IMR-90 (cell line): ENCODE measurements around the gene SNAP91. TPM values are rescaled to one million over a fixed set of nuclear protein-coding genes. Genes with fewer than 3 reads are reported as not detected.
A peak's percentile ranks its signal among the peaks of the same experiment; 100 is the strongest.

Experiments used
- ATAC-seq: fragments of 200-7000 bp; cut with Tn5 transposase; 2 replicates; pipeline ENCODE4 v1.9.1; 2020; ENCODE audit warnings: low read depth, mild to moderate bottlenecking, moderate library complexity
- BruUV-seq: library from RNA; stranded (reverse); fragments of 400-500 nt; replicated peaks from 2 replicates; lab custom pipeline; 2021; lab: Mats Ljungman, UMichigan
- CTCF ChIA-PET: fragments of 300-600 bp; formaldehyde crosslinking; extraction: SDS; loops from one replicate; lab custom pipeline; 2021; ENCODE audit warnings: antibody characterized with exemption; lab: Yijun Ruan, JAX
- POLR2A ChIA-PET: fragments of 300-600 bp; sonication (Branson Sonifier 250); formaldehyde crosslinking; loops from one replicate; lab custom pipeline; 2022; ENCODE audit warnings: antibody characterized with exemption; ENCODE audit not compliant: unreplicated experiment; lab: Charles Lee
- DNase-seq: peaks from one replicate; pipeline ENCODE4 v3.0.0; 2013
- H2AFZ ChIP-seq: replicated peaks from 2 replicates; pipeline ENCODE3; 2013; ENCODE audit warnings: low read length, mild to moderate bottlenecking; ENCODE audit not compliant: poor library complexity
- H2AK5ac ChIP-seq: 2 replicates; pipeline ENCODE4 v1.6.1; 2013; ENCODE audit warnings: low read depth, low read length, inconsistent platforms
- H2AK9ac ChIP-seq: replicated peaks from 2 replicates; pipeline ENCODE3; 2013; ENCODE audit warnings: mild to moderate bottlenecking, low read depth, low read length, moderate library complexity; ENCODE audit not compliant: poor library complexity
- H2BK120ac ChIP-seq: 2 replicates; pipeline ENCODE4 v1.6.1; 2013; ENCODE audit warnings: low read depth, low read length, inconsistent platforms
- H2BK15ac ChIP-seq: 3 replicates; pipeline ENCODE4 v1.6.1; 2013; ENCODE audit warnings: low read depth, low read length, inconsistent platforms
- H2BK20ac ChIP-seq: 2 replicates; pipeline ENCODE4 v1.6.1; 2013; ENCODE audit warnings: low read depth, mild to moderate bottlenecking, inconsistent platforms, low read length, moderate library complexity
- H2BK5ac ChIP-seq: 2 replicates; pipeline ENCODE4 v1.6.1; 2013; ENCODE audit warnings: mild to moderate bottlenecking, low read depth, low read length, inconsistent platforms; ENCODE audit not compliant: poor library complexity, severe bottlenecking
- H3K14ac ChIP-seq: replicated peaks from 2 replicates; pipeline ENCODE4 v1.6.1; 2013; ENCODE audit warnings: low read depth, low read length, inconsistent platforms
- H3K18ac ChIP-seq: 2 replicates; pipeline ENCODE4 v1.6.1; 2013; ENCODE audit warnings: low read depth, low read length, control low read depth
- H3K23ac ChIP-seq: 2 replicates; pipeline ENCODE4 v1.6.1; 2013; ENCODE audit warnings: low read depth, low read length, inconsistent platforms
- H3K27ac ChIP-seq: 2 replicates; pipeline ENCODE4 v1.5.1; 2013; ENCODE audit warnings: mild to moderate bottlenecking, control low read depth, low read length; ENCODE audit not compliant: insufficient read depth
- H3K27me3 ChIP-seq: 2 replicates; pipeline ENCODE4 v1.6.1; 2013; ENCODE audit warnings: low read length; ENCODE audit not compliant: control insufficient read depth, insufficient read depth
- H3K36me3 ChIP-seq: 2 replicates; pipeline ENCODE4 v1.6.1; 2013; ENCODE audit warnings: low read length, mixed read lengths; ENCODE audit not compliant: control insufficient read depth, insufficient read depth
- H3K4ac ChIP-seq: 2 replicates; pipeline ENCODE4 v1.6.1; 2013; ENCODE audit warnings: low read depth, low read length, inconsistent platforms
- H3K4me1 ChIP-seq: 2 replicates; pipeline ENCODE4 v1.6.1; 2013; ENCODE audit warnings: low read length, mixed read lengths; ENCODE audit not compliant: control insufficient read depth, insufficient read depth
- H3K4me2 ChIP-seq: 2 replicates; pipeline ENCODE4 v1.6.1; 2013; ENCODE audit warnings: low read depth, mild to moderate bottlenecking, control low read depth, low read length, moderate library complexity
- H3K4me3 ChIP-seq: 2 replicates; pipeline ENCODE4 v1.5.1; 2013; ENCODE audit warnings: low read depth, mild to moderate bottlenecking, control low read depth, low read length, moderate library complexity; ENCODE audit not compliant: insufficient read depth
- H3K56ac ChIP-seq: 2 replicates; pipeline ENCODE4 v1.6.1; 2013; ENCODE audit warnings: low read length, inconsistent platforms; ENCODE audit not compliant: insufficient read depth; ENCODE audit errors: extremely low read depth
- H3K79me1 ChIP-seq, 2 experiments: 2 replicates each; pipeline ENCODE4 v1.6.1; 2013; ENCODE audit warnings: low read length in 2 of 2, inconsistent platforms in 1 of 2, low read depth in 1 of 2
- H3K9ac ChIP-seq: 2 replicates; pipeline ENCODE4 v1.6.1; 2013; ENCODE audit warnings: low read depth, low read length, control low read depth
- H3K9me1 ChIP-seq: 2 replicates; pipeline ENCODE4 v1.6.1; 2013; ENCODE audit warnings: low read length, inconsistent platforms; ENCODE audit not compliant: insufficient read depth
- H3K9me3 ChIP-seq: 2 replicates; pipeline ENCODE4 v1.6.1; 2013; ENCODE audit warnings: low read length; ENCODE audit not compliant: control insufficient read depth, insufficient read depth
- H4K20me1 ChIP-seq: 2 replicates; pipeline ENCODE4 v1.6.1; 2013; ENCODE audit warnings: low read length, inconsistent platforms; ENCODE audit not compliant: insufficient read depth
- H4K5ac ChIP-seq: 2 replicates; pipeline ENCODE4 v1.6.1; 2013; ENCODE audit warnings: mild to moderate bottlenecking, low read depth, low read length, control low read depth
- H4K8ac ChIP-seq, 2 experiments: 2 replicates each; pipeline ENCODE4 v1.6.1; 2013; ENCODE audit warnings: low read depth in 2 of 2, low read length in 2 of 2, control low read depth in 1 of 2, inconsistent platforms in 1 of 2
- H4K91ac ChIP-seq: 2 replicates; pipeline ENCODE4 v1.6.1; 2013; ENCODE audit warnings: low read depth, low read length, inconsistent platforms; ENCODE audit not compliant: insufficient read depth
- BHLHE40 ChIP-seq: fragments of 150-350 bp; IDR thresholded peaks from 2 replicates; pipeline ENCODE4 v1.6.1; 2016; ENCODE audit warnings: mild to moderate bottlenecking, low read depth, low read length
- CHD1 ChIP-seq: IDR thresholded peaks from 2 replicates; pipeline ENCODE4 v1.6.1; 2012; ENCODE audit warnings: low read depth, low read length, improper control_type of control experiment
- CTCF ChIP-seq: conservative IDR thresholded peaks from 2 replicates; pipeline ENCODE4 v1.5.1; 2012; ENCODE audit warnings: mild to moderate bottlenecking, low read depth, low read length, improper control_type of control experiment
- ELK1 ChIP-seq: fragments of 150-350 bp; IDR thresholded peaks from 2 replicates; pipeline ENCODE4 v1.6.1; 2016; ENCODE audit warnings: low read depth, mild to moderate bottlenecking, low read length, moderate library complexity, borderline replicate concordance
- FOS ChIP-seq: fragments of 150-350 bp; IDR thresholded peaks from 2 replicates; pipeline ENCODE4 v1.6.1; 2016; ENCODE audit warnings: low read depth, low read length
- MXI1 ChIP-seq: IDR thresholded peaks from 2 replicates; pipeline ENCODE4 v1.6.1; 2012; ENCODE audit warnings: low read depth, mild to moderate bottlenecking, low read length, moderate library complexity, borderline replicate concordance
- NFE2L2 ChIP-seq: fragments of 150-350 bp; IDR thresholded peaks from 2 replicates; pipeline ENCODE4 v1.6.1; 2016; ENCODE audit warnings: low read depth, mild to moderate bottlenecking, low read length
- POLR2A ChIP-seq: IDR thresholded peaks from 2 replicates; pipeline ENCODE4 v1.6.1; 2012; ENCODE audit warnings: mild to moderate bottlenecking, low read depth, low read length
- RAD21 ChIP-seq: IDR thresholded peaks from 2 replicates; pipeline ENCODE4 v1.6.1; 2012; ENCODE audit warnings: low read length, improper control_type of control experiment
- RFX5 ChIP-seq: IDR thresholded peaks from 2 replicates; pipeline ENCODE4 v1.8.0; 2012; ENCODE audit warnings: low read depth, mild to moderate bottlenecking, low read length, moderate library complexity
- SMC3 ChIP-seq: fragments of 150-350 bp; IDR thresholded peaks from 2 replicates; pipeline ENCODE4 v1.6.1; 2016; ENCODE audit warnings: low read depth, mild to moderate bottlenecking, antibody characterized with exemption, low read length, moderate library complexity
- WGBS, 2 experiments: methylation state at CpG; one replicate each; pipeline versions ENCODE4 v1.1.5 to v1.1.7; 2013; ENCODE audit warnings: missing lambda C conversion rate in 2 of 2; ENCODE audit not compliant: insufficient read length in 1 of 2; ENCODE audit errors: extremely low coverage in 2 of 2; 5-methylcytosine and 5-hydroxymethylcytosine counted together
- dilution Hi-C: fragments of 300-500 bp; cut with HindIII; formaldehyde crosslinking; loops from one replicate; pipeline ENCODE4 v1.14.3; 2018; ENCODE audit warnings: low sequenced_read_pairs; ENCODE audit not compliant: unreplicated experiment
- in situ Hi-C: fragments of 300-500 bp; cut with MboI; formaldehyde crosslinking; loops from 3 replicates; pipeline ENCODE4 v1.14.3; 2019; ENCODE audit warnings: low sequenced_read_pairs, inconsistent platforms, mixed read lengths
- intact Hi-C: fragments of 100-400 bp; cut with micrococcal nuclease; formaldehyde crosslinking; loops from 2 replicates; pipeline ENCODE4 v1.10.0; 2022
- polyA plus RNA-seq, 3 experiments: library from polyadenylated mRNA; depleted of rRNA; stranded (reverse); fragments of >200 nt; gene quantifications; 2 replicates each; pipeline ENCODE4 v1.2.3, GENCODE V29; 2012; ENCODE audit warnings: low replicate concordance in 1 of 3
- total RNA-seq: library from RNA; depleted of rRNA; stranded (reverse); fragments of >200 nt; gene quantifications from 2 replicates; pipeline ENCODE4 v1.2.3, GENCODE V29; 2012

The SNAP91 gene
- total and polyA plus RNA-seq, 2 of the 4 experiments (the other 2 are of a cell fraction), result not detected

- no peak for TF ChIP-seq NFE2L2
- TF ChIP-seq MXI1, result peak; percentile 9; the same call in 1 of the 2 replicates
- no peak for TF ChIP-seq RFX5
- TF ChIP-seq CHD1, result no peak
These were observed 196.8 kb downstream of the SNAP91 start, which contains the start of gene PRSS35 (continued) for GRCh38 chr6:83511901-83512681.

GRCh38 chr6:83511266-83511665 is 197.6 kb downstream of the SNAP91 start:
- H3K56ac ChIP-seq, result no peak overlapping the region
- no peaks in the 10 kb centered on the region for H3K9me3 ChIP-seq
- H3K27ac ChIP-seq, result no peak overlapping the region
- H2AK9ac ChIP-seq, result no peak overlapping the region
- H3K4me3 ChIP-seq, result no peak overlapping the region
- H3K27me3 ChIP-seq, result no peaks in the 10 kb centered on the region
- ATAC-seq, result no peak
- no peak overlapping the region for H2BK5ac ChIP-seq
- H3K79me1 ChIP-seq, result no peaks in the 10 kb centered on the region
- H3K4ac ChIP-seq, result no peak overlapping the region
- no peak overlapping the region for H2AFZ ChIP-seq
- H2BK20ac ChIP-seq, result no peak overlapping the region
- intact Hi-C loops, result loop anchor here (1.0 to 10.0 kb wide), 4 partner anchors 79 to 1259 kb away; partner anchors contain the start of genes ME1 and TPBG
- ChIA-PET POLR2A (no interaction called here), CTCF (interaction anchor here (0.6 to 7.0 kb wide), 8 partner anchors 29 to 768 kb away, joined by 3 to 74 read pairs (median 12); partner anchors contain the start of genes DOP1A and UBE3D)
- H3K4me2 ChIP-seq, result no peak overlapping the region
- H4K8ac ChIP-seq, result no peak overlapping the region
- in situ Hi-C loops, result loop anchor here (25.0 kb wide), 1 partner anchor 1249 kb away; no protein-coding TSS in a partner anchor
- no peak overlapping the region for H3K9ac ChIP-seq
- no peak overlapping the region for H3K23ac ChIP-seq
- BruUV-seq, result no TSS peak
- no peaks in the 10 kb centered on the region for H4K20me1 ChIP-seq
- no peak overlapping the region for H2AK5ac ChIP-seq
- H3K36me3 ChIP-seq, result no peaks in the 10 kb centered on the region
- no peaks in the 10 kb centered on the region; the same call in 1 of the 2 replicates for H3K4me1 ChIP-seq
- H3K9me1 ChIP-seq, result no peaks in the 10 kb centered on the region
- H4K91ac ChIP-seq, result no peak overlapping the region
- dilution Hi-C loops, result loop anchor here (25.0 kb wide), 2 partner anchors 299 to 449 kb away; partner anchors contain the start of genes DOP1A and UBE3D
- DNase-seq, result no peak
- H3K14ac ChIP-seq, result no peak overlapping the region
- WGBS, 2 experiments, result 97% methylated on average over 3 of the region's 8 CpGs; no CpG with 5 or more reads in 1 of the 2 experiments
- no peak overlapping the region for H4K5ac ChIP-seq
- no peak overlapping the region for H2BK120ac ChIP-seq
- H2BK15ac ChIP-seq, result no peak overlapping the region
- no peak overlapping the region for H3K18ac ChIP-seq
- no peak for TF ChIP-seq RAD21
- TF ChIP-seq FOS, result no peak
- no peak for TF ChIP-seq MXI1
- no peak for TF ChIP-seq ELK1
- no peak for TF ChIP-seq SMC3
- TF ChIP-seq NFE2L2, result no peak
- TF ChIP-seq CTCF, result no peak
- TF ChIP-seq RFX5, result no peak
- TF ChIP-seq BHLHE40, result no peak
- TF ChIP-seq POLR2A, result no peak
